ENCODE results near the gene SLC35F4.

SLC35F4 gene

DNA sequence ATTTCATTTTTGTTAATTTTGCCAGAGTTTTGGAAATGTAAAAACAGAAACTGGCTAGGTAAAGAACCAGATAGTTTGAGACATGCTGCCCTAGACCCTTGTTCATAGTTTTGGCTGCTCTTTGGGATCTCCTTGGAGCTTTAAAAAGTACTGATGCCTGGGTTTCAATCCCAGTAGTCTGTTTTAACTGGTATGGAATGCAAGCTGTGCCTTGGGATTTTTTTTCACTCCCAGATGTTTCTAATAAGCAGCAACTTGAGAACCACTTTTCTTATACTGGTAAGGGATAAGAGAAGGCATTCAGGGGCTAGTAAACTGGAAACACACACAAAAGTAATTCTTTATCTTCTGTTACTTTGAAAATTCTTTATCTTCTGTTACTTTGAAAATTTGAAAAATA, 18.8 kb downstream of the SLC35F4 start:
- H3K27me3 ChIP-seq (ENCODE audit: control insufficient read depth, insufficient read depth, low read length), result no peaks in the 10 kb centered on the region
- no peaks in the 10 kb centered on the region for H3K36me3 ChIP-seq (ENCODE audit: control insufficient read depth, insufficient read depth, low read length)
- TF ChIP-seq, protein P1, sequence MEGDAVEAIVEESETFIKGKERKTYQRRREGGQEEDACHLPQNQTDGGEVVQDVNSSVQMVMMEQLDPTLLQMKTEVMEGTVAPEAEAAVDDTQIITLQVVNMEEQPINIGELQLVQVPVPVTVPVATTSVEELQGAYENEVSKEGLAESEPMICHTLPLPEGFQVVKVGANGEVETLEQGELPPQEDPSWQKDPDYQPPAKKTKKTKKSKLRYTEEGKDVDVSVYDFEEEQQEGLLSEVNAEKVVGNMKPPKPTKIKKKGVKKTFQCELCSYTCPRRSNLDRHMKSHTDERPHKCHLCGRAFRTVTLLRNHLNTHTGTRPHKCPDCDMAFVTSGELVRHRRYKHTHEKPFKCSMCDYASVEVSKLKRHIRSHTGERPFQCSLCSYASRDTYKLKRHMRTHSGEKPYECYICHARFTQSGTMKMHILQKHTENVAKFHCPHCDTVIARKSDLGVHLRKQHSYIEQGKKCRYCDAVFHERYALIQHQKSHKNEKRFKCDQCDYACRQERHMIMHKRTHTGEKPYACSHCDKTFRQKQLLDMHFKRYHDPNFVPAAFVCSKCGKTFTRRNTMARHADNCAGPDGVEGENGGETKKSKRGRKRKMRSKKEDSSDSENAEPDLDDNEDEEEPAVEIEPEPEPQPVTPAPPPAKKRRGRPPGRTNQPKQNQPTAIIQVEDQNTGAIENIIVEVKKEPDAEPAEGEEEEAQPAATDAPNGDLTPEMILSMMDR (IDR thresholded peaks at IDR 0.05), result no peak
- no peaks in the 10 kb centered on the region for H3K9me3 ChIP-seq (ENCODE audit: control insufficient read depth, low read length)
- no peaks in the 10 kb centered on the region for H3K79me2 ChIP-seq
- no peak overlapping the region for H3K9ac ChIP-seq
- no peak overlapping the region for H2AFZ ChIP-seq
- no peak overlapping the region for H3K27ac ChIP-seq
- H3K4me1 ChIP-seq, result no peaks in the 10 kb centered on the region
- no peak overlapping the region for H3K4me2 ChIP-seq (ENCODE audit: low read length)
- H3K4me3 ChIP-seq (ENCODE audit: low read depth, low read length), result no peak overlapping the region

DNA sequence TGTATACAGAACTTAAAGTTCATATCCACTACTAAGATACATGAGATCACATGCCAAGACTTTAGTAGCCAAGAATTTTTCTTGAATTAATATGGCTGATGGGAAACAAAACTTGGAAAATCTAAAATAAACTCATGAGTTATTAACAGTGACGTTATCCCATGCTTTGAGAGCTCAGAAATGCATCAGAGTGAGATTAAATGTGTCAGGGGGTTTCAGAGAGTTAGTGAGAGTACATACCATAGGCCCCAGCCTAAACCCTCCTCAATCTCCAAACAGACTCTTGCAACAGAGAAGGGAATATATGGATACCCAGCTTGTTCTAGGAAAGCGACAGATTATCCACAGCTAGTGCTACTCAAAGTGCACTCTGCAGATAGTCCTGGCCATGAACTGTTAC, 19.3 kb downstream of the SLC35F4 start:
- H3K27me3 ChIP-seq (ENCODE audit: control insufficient read depth, insufficient read depth, low read length), result no peaks in the 10 kb centered on the region
- TF ChIP-seq, protein P1 (IDR thresholded peaks at IDR 0.05), result no peak
- no peak overlapping the region for H3K4me2 ChIP-seq (ENCODE audit: low read length)
- H3K4me1 ChIP-seq, result no peaks in the 10 kb centered on the region
- no peak overlapping the region for H3K27ac ChIP-seq
- H3K9ac ChIP-seq, result no peak overlapping the region
- H3K36me3 ChIP-seq (ENCODE audit: control insufficient read depth, insufficient read depth, low read length), result no peaks in the 10 kb centered on the region
- H3K9me3 ChIP-seq (ENCODE audit: control insufficient read depth, low read length), result no peaks in the 10 kb centered on the region
- H3K4me3 ChIP-seq (ENCODE audit: low read depth, low read length), result no peak overlapping the region
- H3K79me2 ChIP-seq, result no peaks in the 10 kb centered on the region
- H2AFZ ChIP-seq, result no peak overlapping the region

DNA sequence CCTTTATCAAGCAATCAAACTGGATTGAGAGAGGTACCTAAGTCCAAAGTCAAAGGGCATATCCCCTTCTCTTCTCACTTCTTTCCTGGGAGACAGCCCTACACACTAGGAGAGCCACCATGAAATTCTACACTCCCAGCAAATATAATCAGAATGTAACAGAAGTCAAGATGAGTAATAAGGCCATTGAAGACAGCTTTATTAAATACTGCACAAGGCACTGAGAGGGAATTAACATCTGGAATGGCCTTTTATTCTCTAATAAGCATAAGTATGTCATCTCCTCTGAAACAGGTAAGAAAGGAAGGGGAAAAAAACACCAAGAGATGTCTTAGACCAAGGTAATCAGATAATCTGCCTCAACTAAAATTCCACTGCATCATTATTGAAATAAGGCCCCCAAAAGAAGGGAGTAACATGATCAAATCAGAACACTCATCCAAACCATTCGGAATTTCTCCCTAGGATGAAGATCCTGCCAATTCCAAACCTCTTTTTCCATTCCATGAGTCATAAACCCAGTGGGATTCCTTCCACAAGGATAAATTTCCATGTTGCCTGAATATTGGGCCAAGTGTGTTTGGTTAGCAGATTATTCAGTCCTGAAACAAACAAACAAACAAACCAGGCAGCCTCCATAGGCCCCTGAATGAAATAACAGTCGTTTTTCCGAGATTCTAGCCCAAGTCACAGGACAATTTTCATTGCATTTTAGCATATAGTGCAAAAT, 19.9 kb downstream of the SLC35F4 start:
- H2AFZ ChIP-seq, result no peak overlapping the region
- no peak overlapping the region for H3K9ac ChIP-seq
- H3K27me3 ChIP-seq (ENCODE audit: control insufficient read depth, insufficient read depth, low read length), result no peaks in the 10 kb centered on the region
- no peak overlapping the region for H3K4me3 ChIP-seq (ENCODE audit: low read depth, low read length)
- H3K36me3 ChIP-seq (ENCODE audit: control insufficient read depth, insufficient read depth, low read length), result no peaks in the 10 kb centered on the region
- H3K4me2 ChIP-seq (ENCODE audit: low read length), result no peak overlapping the region
- H3K4me1 ChIP-seq, result no peaks in the 10 kb centered on the region
- no peaks in the 10 kb centered on the region for H3K9me3 ChIP-seq (ENCODE audit: control insufficient read depth, low read length)
- no peak overlapping the region for H3K27ac ChIP-seq
- no peaks in the 10 kb centered on the region for H3K79me2 ChIP-seq
- TF ChIP-seq, protein P1 (IDR thresholded peaks at IDR 0.05), result no peak

DNA sequence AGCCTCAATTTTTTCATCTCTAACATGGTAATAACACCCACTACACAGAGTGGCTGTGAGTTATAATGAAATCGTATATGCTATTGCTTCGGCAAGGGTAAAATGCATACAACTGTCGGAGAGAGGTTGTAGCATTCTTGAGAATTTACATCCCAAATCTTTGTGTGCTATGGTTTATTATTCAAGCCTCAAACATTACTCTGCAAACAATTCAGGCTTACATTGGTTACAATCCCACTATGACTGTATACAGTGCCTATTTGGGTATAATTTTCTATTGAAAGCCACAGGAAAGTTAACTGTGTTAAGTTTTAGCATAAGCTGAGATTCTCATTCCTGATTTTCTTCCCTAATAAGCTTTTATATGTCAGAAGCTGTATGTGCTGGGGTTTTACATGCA, 20.6 kb downstream of the SLC35F4 start:
- Histone ChIP-seq H3K4me3 (ENCODE audit: low read depth, low read length) (no peak overlapping the region), H3K36me3 (ENCODE audit: control insufficient read depth, insufficient read depth, low read length) (no peaks in the 10 kb centered on the region), H3K27ac (no peak overlapping the region), H3K79me2 (no peaks in the 10 kb centered on the region), H2AFZ (no peak overlapping the region), H3K9ac (no peak overlapping the region), H3K4me2 (ENCODE audit: low read length) (no peak overlapping the region), H3K4me1 (no peaks in the 10 kb centered on the region), H3K9me3 (ENCODE audit: control insufficient read depth, low read length) (no peaks in the 10 kb centered on the region), H3K27me3 (ENCODE audit: control insufficient read depth, insufficient read depth, low read length) (no peaks in the 10 kb centered on the region)
- TF ChIP-seq, protein P1 (IDR thresholded peaks at IDR 0.05), result no peak

DNA sequence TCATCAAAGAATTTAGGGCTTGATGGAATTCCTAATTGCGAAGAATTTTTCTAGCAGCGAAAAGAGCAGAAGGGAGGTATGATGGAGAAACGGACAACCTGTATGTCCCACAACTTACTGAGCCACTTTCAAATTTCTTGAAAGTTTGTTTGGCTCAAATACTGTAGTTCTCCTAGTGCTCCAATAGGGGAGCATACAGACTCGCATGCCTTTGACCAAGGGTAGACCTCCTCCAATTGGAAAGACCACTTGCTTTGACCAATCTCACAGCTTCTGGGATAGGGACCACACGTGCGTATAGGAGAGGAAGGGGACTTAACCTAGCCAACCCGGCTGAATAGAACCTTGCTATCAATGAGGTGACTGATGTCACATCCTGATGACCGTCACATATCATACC, 28.6 kb downstream of the SLC35F4 start:
- H3K9me3 ChIP-seq (ENCODE audit: control insufficient read depth, low read length), result no peaks in the 10 kb centered on the region

More for the DNA sequence above, 28.6 kb downstream of the SLC35F4 start:
- H3K27ac ChIP-seq, result no peak overlapping the region
- TF ChIP-seq, protein P1 (IDR thresholded peaks at IDR 0.05), result no peak
- H3K4me1 ChIP-seq, result no peaks in the 10 kb centered on the region
- H3K4me2 ChIP-seq (ENCODE audit: low read length), result no peak overlapping the region
- H3K79me2 ChIP-seq, result no peaks in the 10 kb centered on the region
- H3K9ac ChIP-seq, result no peak overlapping the region
- no peak overlapping the region for H2AFZ ChIP-seq
- H3K27me3 ChIP-seq (ENCODE audit: control insufficient read depth, insufficient read depth, low read length), result no peaks in the 10 kb centered on the region
- no peaks in the 10 kb centered on the region for H3K36me3 ChIP-seq (ENCODE audit: control insufficient read depth, insufficient read depth, low read length)
- H3K4me3 ChIP-seq (ENCODE audit: low read depth, low read length), result no peak overlapping the region

Measured in parathyroid adenoma (tissue), 2 donors.